GM12878 (cell line): ENCODE results near the gene SIGMAR1. TPM values are rescaled to one million over a fixed set of nuclear protein-coding genes. Genes with fewer than 3 reads are reported as not detected.

Source experiments
- ATAC-seq: fragments of 200-7000 bp; cut with Tn5 transposase; 3 replicates; pipeline ENCODE4 v1.9.1; 2020; ENCODE audit warnings: mild to moderate bottlenecking, moderate library complexity
- BruUV-seq: library from RNA; stranded (reverse); fragments of 400-500 nt; replicated peaks from 2 replicates; lab custom pipeline; 2021; lab: Mats Ljungman, UMichigan
- CTCF ChIA-PET: fragments of 300-600 bp; sonication (Branson Sonifier 250); formaldehyde crosslinking; extraction: SDS; loops from one replicate; lab custom pipeline; 2021; ENCODE audit warnings: inconsistent platforms; lab: Yijun Ruan, JAX
- POLR2A ChIA-PET: fragments of 350-600 bp; formaldehyde crosslinking; extraction: SDS; loops from one replicate; lab custom pipeline; 2021; ENCODE audit warnings: inconsistent platforms; lab: Charles Lee
- RAD21 ChIA-PET: fragments of 300-600 bp; sonication (Branson Sonifier 250); formaldehyde crosslinking; loops from one replicate; lab custom pipeline; 2023; ENCODE audit warnings: antibody characterized with exemption; ENCODE audit not compliant: unreplicated experiment; lab: Charles Lee
- SMC1A ChIA-PET: fragments of 300-600 bp; sonication (Branson Sonifier 250); formaldehyde crosslinking; loops from one replicate; lab custom pipeline; 2023; ENCODE audit not compliant: unreplicated experiment, uncharacterized antibody; lab: Charles Lee
- DNase-seq: peaks from one replicate; pipeline ENCODE4 v3.0.0-alpha.2; 2011; ENCODE audit warnings: low read depth, low spot score
- FAIRE-seq: peaks from 3 replicates; lab custom pipeline; 2011; peaks lifted over from hg19 to GRCh38; lab: Jason Lieb, UNC
- H2AFZ ChIP-seq: 2 replicates; pipeline ENCODE4 v1.6.0; 2011; ENCODE audit warnings: low read depth, low read length, control low read depth; ENCODE audit not compliant: control insufficient read depth
- H3K27ac ChIP-seq: 2 replicates; pipeline ENCODE4 v1.5.1; 2011; ENCODE audit warnings: control low read depth; ENCODE audit not compliant: control insufficient read depth, insufficient read depth
- H3K27me3 ChIP-seq, 2 experiments: replicated peaks in 1 of 2; 2 replicates each; pipeline versions ENCODE4 v1.6.0 to v1.6.1; 2011; ENCODE audit warnings: low read length in 1 of 2; ENCODE audit not compliant: control insufficient read depth in 2 of 2, insufficient read depth in 2 of 2
- H3K36me3 ChIP-seq, 2 experiments: 2 replicates each; pipeline ENCODE4 v1.5.1; 2011; ENCODE audit warnings: low read length in 1 of 2; ENCODE audit not compliant: control insufficient read depth in 2 of 2, insufficient read depth in 2 of 2
- H3K4me1 ChIP-seq: 2 replicates; pipeline ENCODE4 v1.6.1; 2011; ENCODE audit warnings: mild to moderate bottlenecking, low read length, moderate library complexity, mixed read lengths; ENCODE audit not compliant: control insufficient read depth, insufficient read depth
- H3K4me2 ChIP-seq: 2 replicates; pipeline ENCODE4 v1.6.0; 2011; ENCODE audit warnings: control low read depth; ENCODE audit not compliant: control insufficient read depth, insufficient read depth
- H3K4me3 ChIP-seq: fragments of 200-600 bp; sonication (generic); 2 replicates; pipeline ENCODE4 v1.5.1; 2016
- H3K79me2 ChIP-seq: 2 replicates; pipeline ENCODE4 v1.6.0; 2011; ENCODE audit warnings: low read length; ENCODE audit not compliant: control insufficient read depth, insufficient read depth
- H3K9ac ChIP-seq: 2 replicates; pipeline ENCODE4 v1.8.0; 2011; ENCODE audit warnings: low read length, control low read depth, mixed read lengths; ENCODE audit not compliant: control insufficient read depth, insufficient read depth
- H3K9me3 ChIP-seq: replicated peaks from 3 replicates; pipeline ENCODE4 v1.5.1; 2011; ENCODE audit warnings: mild to moderate bottlenecking, low read length; ENCODE audit not compliant: control insufficient read depth, insufficient read depth
- H4K20me1 ChIP-seq: 2 replicates; pipeline ENCODE4 v1.6.0; 2011; ENCODE audit not compliant: control insufficient read depth, insufficient read depth
- BRCA1 ChIP-seq: IDR thresholded peaks from 2 replicates; pipeline ENCODE4 v1.6.1; 2011; ENCODE audit warnings: low read depth, low read length, improper control_type of control experiment
- CBX5 ChIP-seq: sonication (generic); IDR thresholded peaks from 2 replicates; pipeline ENCODE4 v1.6.1; 2016; ENCODE audit warnings: low read depth, moderate library complexity, mild to moderate bottlenecking, inconsistent platforms
- CEBPB ChIP-seq, 2 experiments: fragments of 150-350 bp in 1 of 2; IDR thresholded peaks; 2 replicates each; pipeline ENCODE4 v1.6.1; 2012 to 2014; ENCODE audit warnings: low read depth in 2 of 2, low read length in 2 of 2, borderline replicate concordance in 1 of 2, inconsistent platforms in 1 of 2
- CHD2 ChIP-seq: IDR thresholded peaks from 2 replicates; pipeline ENCODE4 v1.6.1; 2011; ENCODE audit warnings: low read depth, low read length, improper control_type of control experiment, borderline replicate concordance
- FOS ChIP-seq: IDR thresholded peaks from 3 replicates; pipeline ENCODE4 v1.6.1; 2011; ENCODE audit warnings: borderline replicate concordance; ENCODE audit not compliant: insufficient read length; ENCODE audit errors: extremely low read depth
- FOXK2 ChIP-seq: fragments of 450-650 bp; IDR thresholded peaks from 2 replicates; pipeline ENCODE4 v1.6.1; 2017; ENCODE audit warnings: mild to moderate bottlenecking, moderate library complexity
- GATAD2B ChIP-seq: fragments of 450-650 bp; conservative IDR thresholded peaks from 2 replicates; pipeline ENCODE4 v1.6.1; 2017; ENCODE audit warnings: low read depth, mild to moderate bottlenecking, moderate library complexity
- HDAC2 ChIP-seq: fragments of 200-600 bp; sonication (generic); IDR thresholded peaks from 2 replicates; pipeline ENCODE4 v1.6.1; 2017
- MXI1 ChIP-seq: fragments of 150-350 bp; IDR thresholded peaks from 2 replicates; pipeline ENCODE4 v1.6.1; 2011; ENCODE audit warnings: low read depth, mild to moderate bottlenecking, inconsistent platforms, low read length, improper control_type of control experiment
- MYB ChIP-seq: fragments of 150-350 bp; IDR thresholded peaks from 2 replicates; pipeline ENCODE4 v1.6.1; 2014; ENCODE audit warnings: mild to moderate bottlenecking, low read depth, low read length, borderline replicate concordance
- MYC ChIP-seq: IDR thresholded peaks from 2 replicates; pipeline ENCODE4 v1.6.1; 2011; ENCODE audit warnings: mild to moderate bottlenecking, low read length, moderate library complexity, inconsistent platforms; ENCODE audit not compliant: insufficient read depth, insufficient replicate concordance, insufficient read length, severe bottlenecking
- NFXL1 ChIP-seq: fragments of 450-650 bp; IDR thresholded peaks from 2 replicates; pipeline ENCODE4 v1.6.1; 2017; ENCODE audit warnings: antibody characterized with exemption, mild to moderate bottlenecking, borderline replicate concordance
- PAX5 ChIP-seq: IDR thresholded peaks from 2 replicates; pipeline ENCODE4 v1.6.1; 2011; ENCODE audit warnings: low read depth, low read length, borderline replicate concordance
- RELA ChIP-seq: fragments of 450-650 bp; IDR thresholded peaks from 2 replicates; pipeline ENCODE4 v1.8.0; 2014; ENCODE audit warnings: borderline replicate concordance; ENCODE audit not compliant: partially characterized antibody
- SIN3A ChIP-seq: IDR thresholded peaks from 2 replicates; pipeline ENCODE4 v1.6.1; 2012; ENCODE audit warnings: low read depth, low read length, improper control_type of control experiment
- ZNF24 ChIP-seq: fragments of 450-650 bp; IDR thresholded peaks from 2 replicates; pipeline ENCODE4 v1.6.1; 2017; ENCODE audit warnings: antibody characterized with exemption, mild to moderate bottlenecking
- ZNF274 ChIP-seq: IDR thresholded peaks from one replicate; pipeline ENCODE4 v1.8.0; 2011; ENCODE audit not compliant: insufficient read length, insufficient read depth
- WGBS: methylation state at CpG from one replicate; pipeline ENCODE4 v1.1.6; 2016; ENCODE audit warnings: low lambda C conversion rate; ENCODE audit not compliant: insufficient replicate concordance, insufficient coverage; ENCODE audit errors: missing lambda C conversion rate; 5-methylcytosine and 5-hydroxymethylcytosine counted together
- in situ Hi-C: fragments of 300-500 bp; cut with MboI; formaldehyde crosslinking; loops from 9 replicates; pipeline ENCODE4 v1.14.3; 2018; ENCODE audit warnings: mixed read lengths
- intact Hi-C: fragments of 100-400 bp; cut with micrococcal nuclease; formaldehyde crosslinking; loops from one replicate; pipeline ENCODE4 v1.14.2; 2022; ENCODE audit not compliant: unreplicated experiment
- polyA plus RNA-seq, 11 experiments: library from polyadenylated mRNA; depleted of rRNA in 4 of 11; unstranded in 6 of 11; stranded (reverse) in 5 of 11; fragments of >200 nt; fragmentation: Nextera tagmentation in 4 of 11; fragmentation: Illumina TruSeq in 1 of 11; extraction: Ambion mirVana in 4 of 11; extraction: Trizol in 1 of 11; gene quantifications; 1 replicate in 1 of 11; 2 replicates in 10 of 11; pipeline versions ENCODE4 v1.2.1 to v1.2.3, GENCODE V29; 2011 to 2016; ENCODE audit warnings: inconsistent platforms in 2 of 11, missing spikeins in 2 of 11, low read depth in 1 of 11
- total RNA-seq, 4 experiments: library from RNA; depleted of rRNA in 3 of 4; stranded (reverse); fragments of >200 nt in 3 of 4; fragmentation: Illumina TruSeq in 1 of 4; extraction: Trizol in 1 of 4; gene quantifications; 2 replicates each; pipeline versions ENCODE4 v1.2.1 to v1.2.3, GENCODE V29; 2013 to 2021
- TF ChIP-seq, protein P1 (sequence below): fragments of 450-650 bp; IDR thresholded peaks from 2 replicates; pipeline ENCODE4 v1.6.1; 2016; ENCODE audit warnings: mild to moderate bottlenecking
- TF ChIP-seq, protein P2 (sequence below), 3 experiments: IDR thresholded peaks in 2 of 3; conservative IDR thresholded peaks in 1 of 3; 2 replicates each; pipeline ENCODE4 v1.5.1; 2011; ENCODE audit warnings: low read depth in 3 of 3, low read length in 3 of 3, mild to moderate bottlenecking in 3 of 3, control low read depth in 2 of 3, moderate library complexity in 2 of 3, inconsistent platforms in 1 of 3, mixed read lengths in 1 of 3; ENCODE audit not compliant: control insufficient read depth in 2 of 3, insufficient read depth in 1 of 3; ENCODE audit errors: extremely low read depth in 1 of 3
- TF ChIP-seq, protein P3 (sequence below): IDR thresholded peaks from 2 replicates; pipeline ENCODE4 v1.6.1; 2011; ENCODE audit warnings: borderline replicate concordance, low read depth, mild to moderate bottlenecking, moderate library complexity, mixed read lengths, low read length; ENCODE audit not compliant: insufficient read depth; ENCODE audit errors: extremely low read length

Gene SIGMAR1
- total and polyA plus RNA-seq, 10 of the 15 experiments (the other 5 are each of a cell fraction or from before 2014, with no cell fraction given), result 7.1 to 133 (median 69.5) TPM

DNA sequence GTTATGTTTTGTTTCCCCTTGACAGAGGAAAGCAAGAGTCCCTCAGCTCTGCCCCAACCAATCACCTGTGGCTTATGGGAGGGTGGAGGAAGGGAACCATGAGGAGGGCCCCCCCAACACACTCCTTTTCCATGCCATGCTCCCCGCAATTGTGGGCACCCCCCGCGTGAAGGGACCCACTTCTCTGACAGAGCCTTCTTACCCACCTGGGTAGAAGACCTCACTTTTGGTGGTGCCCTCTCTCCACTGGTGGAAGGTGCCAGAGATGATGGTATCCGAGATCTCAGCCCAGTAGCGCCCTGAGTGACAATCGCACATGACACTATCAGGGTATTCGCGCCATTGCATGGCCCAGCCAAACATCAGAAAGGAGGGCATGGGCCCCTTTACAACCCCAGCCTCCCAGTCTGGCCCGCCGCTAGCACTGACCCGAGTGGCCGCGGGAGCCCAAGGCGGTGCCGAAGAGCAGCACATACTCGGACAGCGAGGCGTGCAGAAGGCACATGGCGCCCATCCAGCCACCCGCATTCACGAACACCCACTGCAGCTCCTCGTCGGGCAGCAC lies 714 bp downstream of the SIGMAR1 start:
- no peaks in the 10 kb centered on the region; the same call in none of the 2 replicates for H3K4me1 ChIP-seq
- H2AFZ ChIP-seq, result peak overlapping the region; percentile 98
- peak overlapping the region; percentile 79 for H3K9ac ChIP-seq
- H3K27me3 ChIP-seq, result no peaks in the 10 kb centered on the region
- peak overlapping the region; percentile 95 for H3K4me2 ChIP-seq
- H3K27ac ChIP-seq, result peak overlapping the region; percentile 52; the same call in 1 of the 2 replicates
- H3K4me3 ChIP-seq, result peak overlapping the region; percentile 72
- POLR2A ChIA-PET, result interaction anchor here (1.5 to 3.4 kb wide), 4 partner anchors 7 to 17 kb away, joined by 4 to 25 read pairs (median 7); partner anchors contain the start of genes ARID3C, DCTN3, GALT and IL11RA
- SMC1A ChIA-PET, result interaction anchor here (0.6 to 2.3 kb wide), 6 partner anchors 10 to 305 kb away, joined by 3 to 7 read pairs (median 4); partner anchors contain the start of genes GALT and RPP25L
- 1% methylated on average over 23 of the region's 23 CpGs for WGBS
- CTCF ChIA-PET, result interaction anchor here (1.0 to 8.3 kb wide), 11 partner anchors 10 to 348 kb away, joined by 3 to 118 read pairs (median 6); partner anchors contain the start of genes CCL27, DCTN3, GALT and RPP25L
- peaks cover 2 to 6% of the 10 kb centered on the region in 2 experiments; a peak in 3 of 4 replicates for H3K36me3 ChIP-seq
- peak; percentile 40 for ATAC-seq
- no TSS peak for BruUV-seq
- no peaks in the 10 kb centered on the region; the same call in none of the 2 replicates for H4K20me1 ChIP-seq
- intact Hi-C loops (no loop called here), in situ Hi-C loops (no loop called here)
- no peak for DNase-seq
- RAD21 ChIA-PET, result interaction anchor here (1.2 to 2.6 kb wide), 6 partner anchors 10 to 67 kb away, joined by 3 to 14 read pairs (median 7); partner anchors contain the start of genes DCTN3 and GALT
- FAIRE-seq, result no peak
- peaks cover 15% of the 10 kb centered on the region for H3K79me2 ChIP-seq
- H3K9me3 ChIP-seq, result no peaks in the 10 kb centered on the region
- TF ChIP-seq ZNF274 (no peak), BRCA1 (no peak), NFXL1 (no peak), SIN3A (0 out of 2 replicates have a peak, but pooled peaks have one; percentile 59), GATAD2B (no peak), FOXK2 (no peak), CHD2 (no peak), MXI1 (peak; percentile 43), HDAC2 (0 out of 2 replicates have a peak, but pooled peaks have one; percentile 80), RELA (no peak), MYC (peak; percentile 57), FOS (no peak), CEBPB (IDR thresholded peaks at IDR 0.05; ENCODE audit: borderline replicate concordance in 1 of 2, low read depth in 2 of 2, low read length in 2 of 2) (no peak), CBX5 (no peak), MYB (no peak), ZNF24 (no peak), PAX5 (no peak)
- TF ChIP-seq, protein P1, sequence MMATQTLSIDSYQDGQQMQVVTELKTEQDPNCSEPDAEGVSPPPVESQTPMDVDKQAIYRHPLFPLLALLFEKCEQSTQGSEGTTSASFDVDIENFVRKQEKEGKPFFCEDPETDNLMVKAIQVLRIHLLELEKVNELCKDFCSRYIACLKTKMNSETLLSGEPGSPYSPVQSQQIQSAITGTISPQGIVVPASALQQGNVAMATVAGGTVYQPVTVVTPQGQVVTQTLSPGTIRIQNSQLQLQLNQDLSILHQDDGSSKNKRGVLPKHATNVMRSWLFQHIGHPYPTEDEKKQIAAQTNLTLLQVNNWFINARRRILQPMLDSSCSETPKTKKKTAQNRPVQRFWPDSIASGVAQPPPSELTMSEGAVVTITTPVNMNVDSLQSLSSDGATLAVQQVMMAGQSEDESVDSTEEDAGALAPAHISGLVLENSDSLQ, result peak; percentile 25; the same call in 1 of the 2 replicates
- TF ChIP-seq, protein P2, sequence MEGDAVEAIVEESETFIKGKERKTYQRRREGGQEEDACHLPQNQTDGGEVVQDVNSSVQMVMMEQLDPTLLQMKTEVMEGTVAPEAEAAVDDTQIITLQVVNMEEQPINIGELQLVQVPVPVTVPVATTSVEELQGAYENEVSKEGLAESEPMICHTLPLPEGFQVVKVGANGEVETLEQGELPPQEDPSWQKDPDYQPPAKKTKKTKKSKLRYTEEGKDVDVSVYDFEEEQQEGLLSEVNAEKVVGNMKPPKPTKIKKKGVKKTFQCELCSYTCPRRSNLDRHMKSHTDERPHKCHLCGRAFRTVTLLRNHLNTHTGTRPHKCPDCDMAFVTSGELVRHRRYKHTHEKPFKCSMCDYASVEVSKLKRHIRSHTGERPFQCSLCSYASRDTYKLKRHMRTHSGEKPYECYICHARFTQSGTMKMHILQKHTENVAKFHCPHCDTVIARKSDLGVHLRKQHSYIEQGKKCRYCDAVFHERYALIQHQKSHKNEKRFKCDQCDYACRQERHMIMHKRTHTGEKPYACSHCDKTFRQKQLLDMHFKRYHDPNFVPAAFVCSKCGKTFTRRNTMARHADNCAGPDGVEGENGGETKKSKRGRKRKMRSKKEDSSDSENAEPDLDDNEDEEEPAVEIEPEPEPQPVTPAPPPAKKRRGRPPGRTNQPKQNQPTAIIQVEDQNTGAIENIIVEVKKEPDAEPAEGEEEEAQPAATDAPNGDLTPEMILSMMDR (IDR thresholded peaks at IDR 0.05 in 2 of 3, conservative IDR thresholded peaks at IDR 0.05 in 1 of 3; ENCODE audit: control insufficient read depth in 2 of 3, extremely low read depth in 1 of 3, insufficient read depth in 1 of 3, low read depth in 3 of 3, low read length in 3 of 3), result no peak
- TF ChIP-seq, protein P3, sequence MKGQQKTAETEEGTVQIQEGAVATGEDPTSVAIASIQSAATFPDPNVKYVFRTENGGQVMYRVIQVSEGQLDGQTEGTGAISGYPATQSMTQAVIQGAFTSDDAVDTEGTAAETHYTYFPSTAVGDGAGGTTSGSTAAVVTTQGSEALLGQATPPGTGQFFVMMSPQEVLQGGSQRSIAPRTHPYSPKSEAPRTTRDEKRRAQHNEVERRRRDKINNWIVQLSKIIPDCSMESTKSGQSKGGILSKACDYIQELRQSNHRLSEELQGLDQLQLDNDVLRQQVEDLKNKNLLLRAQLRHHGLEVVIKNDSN, result no peak
